Psoas muscle (tissue), 8 donors: Measurements from ENCODE around the gene PMEPA1. TPM values are rescaled to one million over a fixed set of nuclear protein-coding genes. Genes with fewer than 3 reads are reported as not detected.

Experiments
- ATAC-seq, 4 donors: fragments of 200-7000 bp; cut with Tn5 transposase; one replicate each; pipeline ENCODE4 v1.9.1; 2020; ENCODE audit warnings: moderate library complexity in 3 of 4, mild to moderate bottlenecking in 2 of 4
- DNase-seq, 2 donors: peaks; one replicate each; pipeline ENCODE4 v3.0.0-alpha.2; 2020
- H3K27ac ChIP-seq: fragments of 200-600 bp; one replicate; pipeline ENCODE4 v1.8.0; 2022
- H3K27me3 ChIP-seq, 3 donors: fragments of 200-600 bp in 1 of 3; one replicate each; pipeline versions ENCODE4 v1.6.1 to v1.8.0; 2013 to 2022; ENCODE audit warnings: low read length in 2 of 3, mild to moderate bottlenecking in 2 of 3, moderate library complexity in 1 of 3; ENCODE audit not compliant: insufficient read depth in 3 of 3
- H3K36me3 ChIP-seq, 2 donors: fragments of 200-600 bp in 1 of 2; one replicate each; pipeline versions ENCODE4 v1.6.1 to v1.8.0; 2013 to 2022; ENCODE audit warnings: low read depth in 1 of 2, mild to moderate bottlenecking in 1 of 2, moderate library complexity in 1 of 2; ENCODE audit not compliant: insufficient read depth in 1 of 2
- H3K4me1 ChIP-seq: fragments of 200-600 bp; one replicate; pipeline ENCODE4 v1.8.0; 2022
- H3K4me3 ChIP-seq: fragments of 200-600 bp; one replicate; pipeline ENCODE4 v1.8.0; 2022; ENCODE audit warnings: mild to moderate bottlenecking
- H3K9me3 ChIP-seq: fragments of 200-600 bp; one replicate; pipeline ENCODE4 v1.8.0; 2022
- CTCF ChIP-seq: fragments of 200-600 bp; IDR thresholded peaks from one replicate; pipeline ENCODE4 v1.8.0; 2022; ENCODE audit warnings: antibody characterized with exemption
- WGBS, 3 donors: extraction: QIAGEN DNeasy Blood & Tissue Kit; methylation state at CpG; one replicate each; pipeline versions ENCODE4 v1.1.6 to v1.1.7; 2013; 5-methylcytosine and 5-hydroxymethylcytosine counted together
- intact Hi-C, 2 donors: fragments of 100-400 bp; cut with DNase I; formaldehyde crosslinking; loops; one replicate each; pipeline versions ENCODE4 v1.11.0 to v1.14.2; 2022
- polyA plus RNA-seq, 3 donors: library from polyadenylated mRNA; stranded (reverse); fragments of 200-250 nt; gene quantifications; one replicate each; pipeline ENCODE4 v1.2.3, GENCODE V29; 2013
- total RNA-seq, 4 donors: library from RNA; stranded (reverse); fragmentation: NEBNext Ultra II Directional in 2 of 4; extraction: Animal tissue kit (Norgen Biotek cat#: 25700) in 2 of 4; gene quantifications; one replicate each; pipeline versions ENCODE4 v1.2.1 to v1.2.4, GENCODE V29; 2021 to 2023
- donor health status: healthy with polysubstance abuse.
- donor health status: DM: no; HTN: no; CAD: no; lungs with moderate emphysema.
- donor health status: Bipolar disorder and iron deficiency.
- donor health status: healthy.
- donor health status: DM: yes; HTN: yes; CAD: no.
- donor health status: DM: no; HTN: no; CAD: no.
- donor health status: DM: no; HTN: no; CAD: no.
- donor health status: DM: yes; HTN: yes; CAD: no.

The PMEPA1 gene
- total and polyA plus RNA-seq, 7 donors = 8.9 to 34.0 (median 17.1) TPM

- no peaks in the 10 kb centered on the region for H3K36me3 ChIP-seq
- peak overlapping the region; percentile 28 for H3K4me3 ChIP-seq
- H3K27ac ChIP-seq = peak overlapping the region; percentile 62
- peak; percentile 69 to 86 (median 84) for ATAC-seq
- no peaks in the 10 kb centered on the region for H3K9me3 ChIP-seq
- H3K27me3 ChIP-seq = no peaks in the 10 kb centered on the region
- DNase-seq = peak in 1 of 2 donors; percentile 38
- peaks cover 18% of the 10 kb centered on the region for H3K4me1 ChIP-seq
- WGBS, 3 donors = 20 to 30% (median 28%) methylated on average over 10 of the region's 10 CpGs
- no peak for TF ChIP-seq CTCF
- intact Hi-C loops = no loop called here
Measured at GRCh38 chr20:57736738-57737347, 27.0 kb upstream of the PMEPA1 start.

GRCh38 chr20:57735831-57736737 is 26.3 kb upstream of the PMEPA1 start:
- ATAC-seq = peak; percentile 25 to 64 (median 52)
- DNase-seq = peak in 1 of 2 donors; percentile 38
- no peaks in the 10 kb centered on the region for H3K27me3 ChIP-seq
- WGBS, 3 donors = 35 to 48% (median 42%) methylated on average over 8 of the region's 8 CpGs
- intact Hi-C loops = no loop called here
- H3K4me1 ChIP-seq = peaks cover 18% of the 10 kb centered on the region
- no peak for TF ChIP-seq CTCF
- H3K27ac ChIP-seq = peak overlapping the region; percentile 62
- peak overlapping the region; percentile 28 for H3K4me3 ChIP-seq
- H3K36me3 ChIP-seq = no peaks in the 10 kb centered on the region
- H3K9me3 ChIP-seq = no peaks in the 10 kb centered on the region

- no peak for ATAC-seq
- peaks cover 18% of the 10 kb centered on the region for H3K4me1 ChIP-seq
Measured at GRCh38 chr20:57734754-57735153, 24.9 kb upstream of the PMEPA1 start.

GRCh38 chr20:57732226-57732625 is 22.4 kb upstream of the PMEPA1 start:
- TF ChIP-seq CTCF = no peak
- ATAC-seq (no peak), DNase-seq (peak in 1 of 2 donors; percentile 12)
- Histone ChIP-seq H3K9me3 (no peaks in the 10 kb centered on the region), H3K36me3 (no peaks in the 10 kb centered on the region), H3K27ac (no peak overlapping the region), H3K4me3 (no peak overlapping the region), H3K27me3 (no peaks in the 10 kb centered on the region), H3K4me1 (peaks cover 10% of the 10 kb centered on the region)
- intact Hi-C loops = no loop called here
- WGBS, 3 donors = 69 to 72% (median 69%) methylated on average over 4 of the region's 4 CpGs

More at GRCh38 chr20:57734754-57735153, 24.9 kb upstream of the PMEPA1 start:
- no peaks in the 10 kb centered on the region for H3K36me3 ChIP-seq
- H3K27ac ChIP-seq = no peak overlapping the region
- no peaks in the 10 kb centered on the region for H3K9me3 ChIP-seq
- TF ChIP-seq CTCF = no peak
- no peaks in the 10 kb centered on the region for H3K27me3 ChIP-seq
- WGBS, 3 donors = 95 to 97% (median 95%) methylated on average over 6 of the region's 6 CpGs
- no peak overlapping the region for H3K4me3 ChIP-seq
- peak in 1 of 2 donors; percentile 23 for DNase-seq
- intact Hi-C loops = no loop called here
